Spleen (tissue), 7 donors: ENCODE data around the gene FEZ2.

Source experiments
- POLR2A ChIP-seq, 3 donors: fragments of 450-650 bp; IDR thresholded peaks; one replicate each; pipeline ENCODE4 v1.5.1; 2017; ENCODE audit warnings: antibody characterized with exemption in 3 of 3, mild to moderate bottlenecking in 1 of 3
- POLR2AphosphoS5 ChIP-seq, 3 donors: sonication (generic); formaldehyde crosslinking; IDR thresholded peaks; one replicate each; pipeline ENCODE4 v1.5.1; 2017; ENCODE audit warnings: antibody characterized with exemption in 3 of 3
- TF ChIP-seq, protein P1 (sequence below), 11 experiments: fragments of 200-600 bp in 7 of 11; fragments of 450-650 bp in 4 of 11; sonication (generic) in 4 of 11; IDR thresholded peaks in 8 of 11; conservative IDR thresholded peaks in 3 of 11; 1 replicate in 7 of 11; 2 replicates in 4 of 11; pipeline versions ENCODE4 v1.4.0 to v1.8.0; 2016 to 2021; ENCODE audit warnings: antibody characterized with exemption in 11 of 11, inconsistent platforms in 4 of 11, mild to moderate bottlenecking in 1 of 11
- donor health status: DM: no; HTN: no; CAD: no; lungs with moderate emphysema.
- donor health status: DM: no; HTN: no; CAD: no.
- donor health status: DM: no; HTN: no; CAD: no.

DNA sequence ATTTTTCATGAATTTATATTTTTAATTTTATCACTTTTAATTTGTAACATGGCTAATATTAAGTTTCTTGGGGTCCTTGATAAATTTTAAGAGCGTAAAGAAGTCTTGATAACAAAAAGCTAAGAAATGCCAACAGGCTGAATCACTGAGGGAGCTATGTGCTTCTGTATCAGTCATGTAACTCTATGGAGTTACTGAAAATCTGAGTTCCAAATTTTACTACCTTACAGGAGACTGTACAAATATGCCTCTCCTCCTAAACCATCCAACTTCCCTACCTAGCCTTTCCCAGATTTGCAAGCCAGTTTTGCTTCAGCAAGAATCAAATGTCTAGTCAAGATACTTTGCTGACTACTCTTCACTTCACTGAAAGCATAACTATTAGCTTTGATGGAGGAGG is 35.7 kb downstream of the FEZ2 start:
- TF ChIP-seq, protein P1, sequence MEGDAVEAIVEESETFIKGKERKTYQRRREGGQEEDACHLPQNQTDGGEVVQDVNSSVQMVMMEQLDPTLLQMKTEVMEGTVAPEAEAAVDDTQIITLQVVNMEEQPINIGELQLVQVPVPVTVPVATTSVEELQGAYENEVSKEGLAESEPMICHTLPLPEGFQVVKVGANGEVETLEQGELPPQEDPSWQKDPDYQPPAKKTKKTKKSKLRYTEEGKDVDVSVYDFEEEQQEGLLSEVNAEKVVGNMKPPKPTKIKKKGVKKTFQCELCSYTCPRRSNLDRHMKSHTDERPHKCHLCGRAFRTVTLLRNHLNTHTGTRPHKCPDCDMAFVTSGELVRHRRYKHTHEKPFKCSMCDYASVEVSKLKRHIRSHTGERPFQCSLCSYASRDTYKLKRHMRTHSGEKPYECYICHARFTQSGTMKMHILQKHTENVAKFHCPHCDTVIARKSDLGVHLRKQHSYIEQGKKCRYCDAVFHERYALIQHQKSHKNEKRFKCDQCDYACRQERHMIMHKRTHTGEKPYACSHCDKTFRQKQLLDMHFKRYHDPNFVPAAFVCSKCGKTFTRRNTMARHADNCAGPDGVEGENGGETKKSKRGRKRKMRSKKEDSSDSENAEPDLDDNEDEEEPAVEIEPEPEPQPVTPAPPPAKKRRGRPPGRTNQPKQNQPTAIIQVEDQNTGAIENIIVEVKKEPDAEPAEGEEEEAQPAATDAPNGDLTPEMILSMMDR (IDR thresholded peaks at IDR 0.05 in 8 of 11, conservative IDR thresholded peaks at IDR 0.05 in 3 of 11) = no peak
- TF ChIP-seq POLR2A (IDR thresholded peaks at IDR 0.05) = no peak
- TF ChIP-seq POLR2AphosphoS5 (IDR thresholded peaks at IDR 0.05) = no peak
